NOMO-1 treated with dmso at 0.1 percent for 144 hours (cell line): ENCODE results near the gene GGNBP2.
A peak's percentile ranks its signal among the peaks of the same experiment; 100 is the strongest.
"Not testable (repeated sequence)": the region's sequence is repeated elsewhere in the genome, so short reads cannot be mapped to it uniquely, and the experiment has no call there.

Source experiments
- DNase-seq: peaks from one replicate; lab custom pipeline; 2025; ENCODE audit not compliant: unreplicated experiment; lab: John Stamatoyannopoulos, UW

The GGNBP2 gene

GRCh38 chr17:36544307-36545076, at the start of gene GGNBP2:
Gene GGNBP2, plus strand, starts transcription at chr17:36544919. Its CDS starts 806 bp downstream, at chr17:36545725.
- DNase-seq, result peak; percentile 85

- DNase-seq, result no peak
Measured at GRCh38 chr17:36495076-36495578, 49.6 kb upstream of the GGNBP2 start.

- no peak for DNase-seq
Measured at GRCh38 chr17:36496018-36496789, 48.5 kb upstream of the GGNBP2 start.

- no peak for DNase-seq
Measured at GRCh38 chr17:36498155-36498554, 46.6 kb upstream of the GGNBP2 start.

GRCh38 chr17:36498560-36499300, 46.0 kb upstream of the GGNBP2 start:
- DNase-seq, result no peak

GRCh38 chr17:36500745-36501225, 43.9 kb upstream of the GGNBP2 start:
- DNase-seq, result no peak

GRCh38 chr17:36501351-36501750, 43.4 kb upstream of the GGNBP2 start:
- no peak for DNase-seq

- no peak for DNase-seq
Measured at GRCh38 chr17:36501963-36502362, 42.8 kb upstream of the GGNBP2 start.

GRCh38 chr17:36503456-36504155, 41.1 kb upstream of the GGNBP2 start:
- DNase-seq, result no peak

- DNase-seq, result no peak
Measured at GRCh38 chr17:36504156-36504545, 40.6 kb upstream of the GGNBP2 start.

GRCh38 chr17:36505171-36505570, 39.5 kb upstream of the GGNBP2 start:
- DNase-seq, result no peak

GRCh38 chr17:36506249-36506826, 38.4 kb upstream of the GGNBP2 start:
- no peak for DNase-seq

- no peak for DNase-seq
Measured at GRCh38 chr17:36506831-36507230, 37.9 kb upstream of the GGNBP2 start.

GRCh38 chr17:36507266-36507665, 37.5 kb upstream of the GGNBP2 start:
- DNase-seq, result no peak

GRCh38 chr17:36508439-36508838, 36.3 kb upstream of the GGNBP2 start:
- not testable (repeated sequence) for DNase-seq

- DNase-seq, result no peak
Measured at GRCh38 chr17:36509272-36509985, 35.3 kb upstream of the GGNBP2 start.

- DNase-seq, result no peak
Measured at GRCh38 chr17:36510636-36511035, 34.1 kb upstream of the GGNBP2 start.

GRCh38 chr17:36511216-36511615, 33.5 kb upstream of the GGNBP2 start:
- no peak for DNase-seq

- DNase-seq, result no peak
Measured at GRCh38 chr17:36512641-36513040, 32.1 kb upstream of the GGNBP2 start.

- no peak for DNase-seq
Measured at GRCh38 chr17:36514856-36515255, 29.9 kb upstream of the GGNBP2 start.
